ENCODE data around the gene ARHGAP6.

Gene ARHGAP6

DNA sequence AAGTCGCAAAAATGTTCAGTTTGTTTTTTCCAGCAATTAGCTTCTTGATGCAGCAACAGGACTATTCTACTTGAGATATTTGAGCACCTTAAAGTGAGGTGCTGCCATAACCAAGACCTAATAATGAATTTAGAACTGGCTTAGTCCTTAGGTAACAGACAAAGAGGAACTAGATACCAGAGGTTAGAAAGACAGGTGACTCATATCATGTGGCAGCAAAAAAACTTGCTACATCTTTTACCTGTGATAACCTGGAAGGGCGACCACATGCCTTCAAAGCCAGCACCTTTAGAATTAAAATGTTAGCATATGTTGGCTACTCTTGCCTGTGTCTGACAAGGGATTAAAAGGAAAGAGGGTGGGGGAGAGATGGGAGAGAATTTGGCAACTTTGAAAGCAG is 90.4 kb downstream of the ARHGAP6 start:
- DNase-seq, result no peak

DNA sequence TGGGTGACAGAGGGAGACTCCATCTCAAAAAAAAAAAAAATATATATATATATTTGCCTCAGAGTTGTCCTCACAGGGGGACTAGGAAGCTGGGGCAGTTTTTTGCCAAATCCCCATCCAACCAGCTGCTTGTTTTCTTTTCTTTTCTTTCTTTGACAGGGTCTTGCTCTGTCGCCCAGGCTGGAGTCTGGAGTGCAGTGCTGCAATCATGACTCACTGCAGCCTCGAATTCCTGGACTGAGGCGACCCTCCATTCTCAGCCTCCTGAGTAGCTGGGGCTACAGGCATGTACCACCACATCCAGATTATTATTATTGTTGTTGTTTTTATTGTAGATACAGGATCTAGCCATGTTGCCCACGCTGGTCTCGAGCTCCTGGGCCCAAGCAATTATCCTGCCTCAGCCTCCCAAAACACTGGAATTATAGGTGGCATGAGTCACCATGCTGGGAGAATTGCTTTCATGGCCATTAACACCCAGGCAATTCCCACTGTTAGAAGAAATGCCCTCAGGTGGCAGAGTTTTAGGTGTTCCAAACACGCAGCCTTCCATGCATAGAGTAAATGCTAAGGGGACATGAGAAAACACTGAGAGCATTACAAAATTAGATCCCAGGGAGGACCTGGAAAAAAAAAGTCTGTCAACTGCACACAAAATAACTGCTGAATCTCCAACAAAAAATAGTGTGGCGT is 98.0 kb downstream of the ARHGAP6 start:
- no peak for DNase-seq

GRCh38 chrX:11566789-11567188 is 98.9 kb downstream of the ARHGAP6 start:
- no peak for DNase-seq

DNA sequence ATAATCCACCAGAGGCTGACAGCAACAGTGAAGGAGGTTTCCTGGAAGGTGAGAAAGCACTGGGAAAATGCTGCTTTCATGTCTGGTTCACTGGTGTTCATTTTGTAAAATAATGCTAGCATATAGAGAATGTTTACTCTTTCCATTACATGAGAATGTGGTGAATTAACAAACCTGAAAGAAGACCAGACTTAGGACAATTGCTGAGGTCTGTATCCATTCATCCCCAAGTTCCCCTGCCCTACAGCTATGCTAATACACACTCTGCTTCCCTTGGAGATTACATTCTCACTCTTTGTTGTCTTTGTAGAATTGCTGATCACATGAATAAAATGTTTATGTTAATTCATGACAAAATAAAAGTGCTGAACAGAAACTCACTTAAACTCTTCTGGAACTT is 99.5 kb downstream of the ARHGAP6 start:
- no peak for DNase-seq

- DNase-seq, result no peak
Observed at GRCh38 chrX:11564546-11564945, 101.2 kb downstream of the ARHGAP6 start.

GRCh38 chrX:11562570-11562969 is 103.2 kb downstream of the ARHGAP6 start:
- no peak for DNase-seq

DNA sequence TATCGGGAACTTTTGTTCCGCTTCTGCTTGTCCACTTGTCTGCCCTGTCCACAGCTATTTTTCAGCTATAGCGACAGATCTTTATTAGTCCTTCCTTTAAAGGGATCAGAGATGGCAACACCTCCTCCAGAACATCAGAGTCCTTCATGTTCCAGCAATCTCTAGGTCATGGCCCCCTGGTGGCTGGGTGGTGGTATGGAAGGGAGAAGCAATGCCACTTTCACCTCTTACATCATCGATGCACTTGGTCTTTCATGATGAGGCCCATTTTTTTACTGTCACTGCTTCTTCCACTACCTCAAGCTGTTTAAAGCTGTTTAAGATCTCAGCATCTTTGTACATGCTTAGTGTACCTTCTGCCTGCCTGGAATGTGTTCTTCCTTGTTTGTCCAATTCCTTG is 106.7 kb downstream of the ARHGAP6 start:
- peak in 1 of 2 experiments; percentile 19 for DNase-seq

DNA sequence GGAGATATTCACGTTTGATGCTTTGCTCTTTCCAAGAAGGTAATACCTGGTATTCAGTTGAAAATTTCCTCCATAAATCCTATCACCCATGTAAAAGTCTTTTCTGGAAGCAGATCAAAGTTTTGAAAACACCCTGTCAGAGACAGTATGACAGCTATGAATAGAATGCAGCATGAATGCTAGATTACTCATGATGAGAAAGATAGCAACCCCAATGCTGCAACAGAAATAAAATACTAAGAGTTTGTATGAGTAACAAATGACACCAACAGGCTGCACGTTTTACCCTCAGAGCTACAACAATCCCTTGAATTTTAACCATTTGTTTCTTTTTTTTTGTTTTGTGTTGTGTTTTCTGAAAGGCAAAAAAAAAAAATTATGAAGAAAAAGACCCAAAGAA is 108.6 kb downstream of the ARHGAP6 start:
- DNase-seq, result no peak

DNA sequence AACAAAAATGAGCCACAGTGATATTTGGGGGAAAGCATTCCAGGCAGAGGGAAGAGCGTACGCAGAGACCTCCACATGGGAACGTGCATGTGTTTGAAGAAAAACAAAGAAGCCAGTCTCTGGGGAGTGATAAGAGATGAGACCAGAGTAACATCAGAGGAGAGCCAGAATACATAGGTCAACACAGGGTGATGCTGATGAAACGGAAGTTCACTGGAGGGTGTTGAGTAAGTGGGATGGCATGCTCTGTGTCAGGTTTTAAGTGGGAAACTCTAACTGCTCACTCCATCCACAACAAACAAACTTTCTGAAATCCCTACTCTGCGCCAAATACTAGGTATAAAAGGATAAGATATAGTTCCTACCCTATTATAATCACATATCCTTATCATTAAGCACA is 110.0 kb downstream of the ARHGAP6 start:
- no peak for DNase-seq

- DNase-seq, result no peak
Observed at GRCh38 chrX:11553594-11553993, 112.1 kb downstream of the ARHGAP6 start.

- DNase-seq, result no peak
Observed at GRCh38 chrX:11551151-11551550, 114.6 kb downstream of the ARHGAP6 start.

GRCh38 chrX:11546917-11547316 is 118.8 kb downstream of the ARHGAP6 start:
- DNase-seq, result no peak

GRCh38 chrX:11543249-11543648 is 122.5 kb downstream of the ARHGAP6 start:
- DNase-seq, result no peak

DNA sequence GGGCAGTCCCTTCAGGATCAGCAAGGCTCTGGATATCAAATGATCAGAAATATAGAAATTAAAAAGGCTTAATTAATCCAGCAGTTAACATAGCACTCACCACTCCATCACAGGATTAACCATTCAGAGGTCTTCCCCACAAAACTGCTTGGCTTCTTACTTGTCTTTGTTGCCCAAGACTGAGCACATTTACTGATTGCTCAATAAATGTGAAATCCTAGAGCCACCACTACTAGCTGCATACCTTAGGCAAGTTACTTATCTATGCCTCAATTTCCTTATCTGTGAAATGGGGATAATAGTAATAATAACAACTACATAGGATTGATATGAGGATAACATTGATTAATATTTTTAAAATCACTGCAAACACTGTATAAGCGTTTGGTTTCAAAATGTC is 124.2 kb downstream of the ARHGAP6 start:
- no peak for DNase-seq

GRCh38 chrX:11540532-11541377 is 125.0 kb downstream of the ARHGAP6 start:
- no peak for DNase-seq

DNA sequence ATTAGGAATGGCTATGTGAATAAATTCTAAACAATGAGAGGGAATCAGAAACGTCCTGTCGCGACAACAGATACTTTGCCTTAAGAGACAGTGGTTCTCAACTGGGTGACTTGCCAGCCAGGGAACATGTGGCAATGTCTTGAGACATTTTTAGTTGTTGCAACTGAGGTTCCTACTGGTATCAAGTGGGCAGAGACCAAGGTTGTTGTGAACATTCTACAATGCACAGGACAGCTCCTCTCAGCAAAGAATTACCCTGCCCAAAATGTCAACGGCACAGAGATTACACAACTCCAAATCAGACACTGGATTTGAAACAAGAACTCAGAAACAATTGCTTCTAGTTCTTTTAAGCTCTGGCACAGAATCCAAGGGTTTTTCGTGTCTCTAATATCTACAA is 128.6 kb downstream of the ARHGAP6 start:
- no peak for DNase-seq

DNA sequence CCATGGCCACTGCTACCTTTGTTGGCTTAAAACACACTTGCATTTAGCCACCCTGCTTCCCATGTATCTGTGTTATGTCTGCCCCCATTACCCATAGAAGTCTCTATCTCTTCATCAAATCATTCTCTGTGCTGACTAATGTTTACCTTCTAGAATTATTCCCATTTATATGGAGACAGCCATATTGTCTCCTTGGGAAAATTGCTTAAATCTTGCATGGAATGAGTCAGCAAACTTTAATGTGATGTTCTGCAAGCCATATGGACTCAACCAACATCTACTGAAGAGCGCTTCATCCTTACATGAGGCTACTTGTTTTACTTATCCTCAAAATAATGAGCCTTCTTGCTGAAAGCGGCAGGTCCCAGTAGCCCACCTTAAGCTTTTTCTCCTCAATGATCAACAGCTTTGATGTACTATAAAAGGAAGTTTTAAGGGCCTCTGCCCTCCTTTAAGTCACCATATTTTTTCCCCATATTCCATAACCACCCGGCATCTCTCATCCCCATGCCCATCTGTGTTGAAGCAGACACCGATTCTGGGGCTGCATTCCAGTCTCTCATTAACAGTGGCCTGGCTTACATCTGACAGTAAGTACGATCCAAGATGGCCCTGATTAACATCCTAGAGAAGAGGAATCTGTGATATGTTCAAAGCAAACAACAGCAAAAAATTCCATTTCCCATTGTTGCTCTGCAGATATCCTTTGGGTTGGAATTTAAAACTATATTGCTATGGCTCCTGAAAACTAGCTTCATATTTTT is 130.4 kb downstream of the ARHGAP6 start:
- DNase-seq, result no peak

- DNase-seq, result peak; percentile 79 to 88
Observed at GRCh38 chrX:11533199-11533651, 132.5 kb downstream of the ARHGAP6 start.

- no peak for DNase-seq
Observed at GRCh38 chrX:11532291-11533078, 133.2 kb downstream of the ARHGAP6 start.

DNA sequence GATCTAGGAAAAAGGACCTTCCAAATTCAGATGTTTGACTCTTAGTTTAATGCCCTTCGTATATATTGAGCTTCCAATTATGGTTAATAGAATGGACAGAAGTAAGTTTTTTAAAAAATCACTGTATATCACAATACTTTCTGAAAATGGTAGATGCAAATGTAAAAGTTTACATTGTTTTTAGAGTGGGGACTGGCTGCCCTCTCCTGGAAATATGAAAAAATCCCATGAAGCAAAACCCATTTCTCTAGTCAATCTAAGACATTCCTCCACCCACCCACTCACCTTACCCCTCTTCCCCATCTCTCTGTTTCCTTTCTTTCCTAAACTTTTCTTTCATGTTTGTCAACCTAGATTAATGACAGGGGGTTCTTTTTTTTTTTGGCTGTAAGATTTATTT is 134.5 kb downstream of the ARHGAP6 start:
- DNase-seq, result no peak

GRCh38 chrX:11530621-11531020 is 135.1 kb downstream of the ARHGAP6 start:
- no peak for DNase-seq

DNA sequence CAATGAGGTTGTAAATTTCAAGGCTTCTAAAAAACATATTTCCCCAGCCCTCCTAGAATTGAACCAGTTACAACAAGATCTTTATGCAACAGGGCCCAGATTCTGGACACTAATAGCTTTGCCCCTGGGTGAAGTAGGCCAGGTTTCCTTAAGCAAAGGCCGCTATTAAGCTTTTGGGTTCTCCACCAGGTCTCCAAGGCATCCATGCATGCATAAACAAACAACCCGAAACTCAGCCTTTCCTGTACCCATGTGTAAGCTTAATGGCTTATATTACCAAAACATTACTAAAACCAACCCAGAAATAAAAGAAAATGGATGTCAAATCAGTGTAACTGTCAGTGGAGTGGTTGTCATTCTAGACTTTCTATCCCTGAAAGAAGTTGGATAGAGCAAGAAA is 137.1 kb downstream of the ARHGAP6 start:
- no peak for DNase-seq

- no peak for DNase-seq
Observed at GRCh38 chrX:11525685-11526084, 140.0 kb downstream of the ARHGAP6 start.

Data from NCI-H526 (cell line).